ENCODE data around the gene RNF5.
A peak's percentile ranks its signal among the peaks of the same experiment; 100 is the strongest.

RNF5 gene

GRCh38 chr6:32196682-32197616, 18.7 kb downstream of the RNF5 start:
- no peak for ATAC-seq
- TF ChIP-seq ZNF565 (CRISPR knock-in tag; conservative IDR thresholded peaks at IDR 0.05; ENCODE audit: low read depth) (no peak), ZC3H10 (CRISPR knock-in tag; IDR thresholded peaks at IDR 0.05) (0 out of 2 replicates have a peak, but pooled peaks have one; percentile 1), PPARA (CRISPR knock-in tag; IDR thresholded peaks at IDR 0.05; ENCODE audit: borderline replicate concordance) (no peak), ZFP3 (CRISPR knock-in tag; IDR thresholded peaks at IDR 0.05) (0 out of 2 replicates have a peak, but pooled peaks have one; percentile 2), TSHZ2 (CRISPR knock-in tag; IDR thresholded peaks at IDR 0.05) (no peak), ISL1 (CRISPR knock-in tag; IDR thresholded peaks at IDR 0.05) (no peak), TCF4 (CRISPR knock-in tag; IDR thresholded peaks at IDR 0.05; ENCODE audit: borderline replicate concordance) (no peak), CREB5 (CRISPR knock-in tag; IDR thresholded peaks at IDR 0.05; ENCODE audit: low read depth) (no peak), CSDC2 (CRISPR knock-in tag; IDR thresholded peaks at IDR 0.05) (no peak), CSRNP3 (CRISPR knock-in tag; IDR thresholded peaks at IDR 0.05) (no peak), PATZ1 (CRISPR knock-in tag; IDR thresholded peaks at IDR 0.05; ENCODE audit: borderline replicate concordance) (peak; percentile 99; the same call in 1 of the 2 replicates)

- TF ChIP-seq GLIS3 (CRISPR knock-in tag; IDR thresholded peaks at IDR 0.05), result no peak
- TF ChIP-seq RARB (CRISPR knock-in tag; IDR thresholded peaks at IDR 0.05), result no peak
- TF ChIP-seq TOX (CRISPR knock-in tag; IDR thresholded peaks at IDR 0.05; ENCODE audit: borderline replicate concordance), result no peak
- no peak for TF ChIP-seq PPARA (CRISPR knock-in tag; IDR thresholded peaks at IDR 0.05; ENCODE audit: borderline replicate concordance)
- TF ChIP-seq CSDC2 (CRISPR knock-in tag; IDR thresholded peaks at IDR 0.05), result no peak
- TF ChIP-seq ISL1 (CRISPR knock-in tag; IDR thresholded peaks at IDR 0.05), result no peak
- no peak for TF ChIP-seq ZFP30 (CRISPR knock-in tag; IDR thresholded peaks at IDR 0.05)
- TF ChIP-seq ZFP3 (CRISPR knock-in tag; IDR thresholded peaks at IDR 0.05), result no peak
- TF ChIP-seq POU6F1 (CRISPR knock-in tag; IDR thresholded peaks at IDR 0.05; ENCODE audit: borderline replicate concordance, low read depth), result no peak
- TF ChIP-seq SNAI2 (CRISPR knock-in tag; IDR thresholded peaks at IDR 0.05), result no peak
- no peak for TF ChIP-seq OSR1 (CRISPR knock-in tag; IDR thresholded peaks at IDR 0.05)
- no peak for TF ChIP-seq PATZ1 (CRISPR knock-in tag; IDR thresholded peaks at IDR 0.05; ENCODE audit: borderline replicate concordance)
- TF ChIP-seq TCF4 (CRISPR knock-in tag; IDR thresholded peaks at IDR 0.05; ENCODE audit: borderline replicate concordance), result no peak
- TF ChIP-seq ZNF8 (CRISPR knock-in tag; IDR thresholded peaks at IDR 0.05), result no peak
- TF ChIP-seq ESRRG (CRISPR knock-in tag; IDR thresholded peaks at IDR 0.05), result no peak
- no peak for TF ChIP-seq ZNF565 (CRISPR knock-in tag; conservative IDR thresholded peaks at IDR 0.05; ENCODE audit: low read depth)
- TF ChIP-seq CREB5 (CRISPR knock-in tag; IDR thresholded peaks at IDR 0.05; ENCODE audit: low read depth), result no peak
- TF ChIP-seq ZNF70 (CRISPR knock-in tag; IDR thresholded peaks at IDR 0.05), result no peak
- no peak for TF ChIP-seq ZC3H10 (CRISPR knock-in tag; IDR thresholded peaks at IDR 0.05)
- no peak for ATAC-seq
These were observed 20.1 kb downstream of the RNF5 start for GRCh38 chr6:32198345-32198696.

Data from SK-N-SH treated with all-trans-retinoic acid at 6 μM for 48 hours (cell line).